Adrenal gland (tissue), 12 donors: ENCODE measurements around the gene ARHGEF25. TPM values are rescaled to one million over a fixed set of nuclear protein-coding genes. Genes with fewer than 3 reads are reported as not detected.

Source experiments
- DNase-seq, 7 donors: peaks; one replicate each; pipeline ENCODE4 v3.0.0-alpha.2; 2019 to 2020
- H3K27ac ChIP-seq, 5 donors: fragments of 200-600 bp; sonication (generic) in 4 of 5; 1 replicate in 3 of 5; 2 replicates in 2 of 5; pipeline versions ENCODE4 v1.5.1 to v1.8.0; 2016 to 2020; ENCODE audit warnings: mild to moderate bottlenecking in 1 of 5
- H3K27me3 ChIP-seq: fragments of 200-600 bp; 2 replicates; pipeline ENCODE4 v1.8.0; 2021
- H3K36me3 ChIP-seq, 2 donors: fragments of 200-600 bp; replicated peaks in 1 of 2; 1 replicate in 1 of 2; 2 replicates in 1 of 2; pipeline versions ENCODE4 v1.5.1 to v1.8.0; 2018 to 2022
- H3K4me1 ChIP-seq, 2 donors: fragments of 200-600 bp; replicated peaks in 1 of 2; 1 replicate in 1 of 2; 2 replicates in 1 of 2; pipeline versions ENCODE4 v1.5.1 to v1.8.0; 2018 to 2021
- H3K4me3 ChIP-seq, 4 donors: fragments of 200-600 bp; sonication (generic) in 3 of 4; one replicate each; pipeline ENCODE4 v1.5.1; 2016 to 2018
- H3K9me3 ChIP-seq, 3 donors: fragments of 200-600 bp; sonication (generic) in 1 of 3; replicated peaks in 1 of 3; 1 replicate in 2 of 3; 2 replicates in 1 of 3; pipeline versions ENCODE4 v1.5.1 to v1.8.0; 2016 to 2021
- CTCF ChIP-seq, 6 experiments: fragments of 450-650 bp in 4 of 6; fragments of 200-600 bp in 2 of 6; sonication (generic) in 1 of 6; IDR thresholded peaks; 1 replicate in 5 of 6; 2 replicates in 1 of 6; pipeline versions ENCODE4 v1.5.1 to v1.8.0; 2016 to 2021; ENCODE audit warnings: antibody characterized with exemption in 6 of 6, mild to moderate bottlenecking in 2 of 6, moderate library complexity in 1 of 6
- POLR2A ChIP-seq, 2 donors: fragments of 450-650 bp; IDR thresholded peaks; one replicate each; pipeline ENCODE4 v1.6.1; 2017; ENCODE audit warnings: antibody characterized with exemption in 2 of 2, mild to moderate bottlenecking in 2 of 2, moderate library complexity in 1 of 2
- WGBS, 4 donors: extraction: QIAGEN DNeasy Blood & Tissue Kit in 2 of 4; methylation state at CpG; one replicate each; pipeline versions ENCODE4 v1.1.5 to v1.1.7; 2013 to 2017; 5-methylcytosine and 5-hydroxymethylcytosine counted together
- intact Hi-C, 2 donors: fragments of 100-400 bp; cut with DNase I; formaldehyde crosslinking; loops; one replicate each; pipeline versions ENCODE4 v1.14.1 to v1.15.0; 2022 to 2023
- polyA plus RNA-seq, 3 donors: library from polyadenylated mRNA; stranded (reverse); fragments of 200-250 nt in 2 of 3; fragments of 350-450 nt in 1 of 3; fragmentation: Illumina TruSeq in 1 of 3; extraction: RNeasy Lipid Tissue Mini Kit (QIAGEN cat#74804) in 1 of 3; gene quantifications; one replicate each; pipeline ENCODE4 v1.2.3, GENCODE V29; 2013 to 2014
- total RNA-seq, 9 donors: library from RNA; depleted of rRNA in 4 of 9; stranded (reverse); fragments of >200 nt in 4 of 9; fragments of 120-200 nt in 1 of 9; fragmentation: NEBNext Ultra II Directional in 1 of 9; extraction: Animal tissue kit (Norgen Biotek cat#: 25700) in 1 of 9; gene quantifications; one replicate each; pipeline versions ENCODE4 v1.1.0 to v1.2.4, GENCODE V29; 2013 to 2023
- donor health status: healthy with polysubstance abuse.
- donor health status: Bipolar disorder and iron deficiency.
- donor health status: DM: yes; HTN: yes; CAD: no.
- donor health status: DM: no; HTN: no; CAD: no.
- donor health status: DM: no; HTN: no; CAD: no.
- donor health status: DM: yes; HTN: yes; CAD: no.

ARHGEF25 gene
- total and polyA plus RNA-seq, 12 donors, result 4.9 to 86.4 (median 9.9) TPM

DNA sequence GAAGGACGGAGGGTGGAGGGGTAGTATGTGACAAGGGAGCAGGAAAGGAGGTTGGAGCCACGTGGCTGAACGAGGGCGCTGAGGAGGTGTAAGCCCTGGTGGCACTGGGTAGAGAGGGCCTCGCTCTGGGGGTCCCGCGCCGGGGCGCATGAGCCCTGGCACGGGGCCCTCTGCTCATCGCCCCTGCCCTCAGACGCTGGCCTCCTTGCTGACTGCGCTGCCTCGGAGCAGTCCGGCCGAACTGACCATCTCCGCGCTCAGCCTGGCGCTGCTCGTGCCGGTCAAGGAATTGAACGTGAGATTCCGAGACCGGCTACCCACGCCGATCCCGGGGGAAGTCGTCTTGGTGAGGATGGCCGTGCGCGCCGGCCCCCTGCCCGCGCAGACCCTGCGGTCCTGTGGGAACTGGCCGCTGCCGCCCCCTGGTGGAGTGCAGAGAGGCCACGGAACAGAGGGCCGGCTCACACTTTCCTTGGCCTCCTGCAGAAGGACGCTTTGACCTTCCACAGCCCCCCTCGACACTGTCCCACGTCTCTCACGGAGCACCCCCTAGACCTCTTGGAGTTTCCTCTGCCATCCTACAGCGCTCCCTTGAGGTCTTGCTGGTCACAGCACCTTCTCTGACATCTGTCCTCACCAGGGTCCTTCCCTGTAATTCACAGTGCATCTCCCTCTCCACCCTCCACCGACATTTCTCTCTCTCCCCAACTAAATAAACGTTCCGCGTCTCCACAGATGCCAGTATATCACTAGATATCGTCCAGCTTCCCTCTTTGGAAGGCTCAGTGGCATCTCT is 10.5 kb downstream of the ARHGEF25 start:
- H3K4me1 ChIP-seq, result peaks cover 6 to 15% of the 10 kb centered on the region in 2 donors
- intact Hi-C loops, result loop anchor here (2.0 kb wide), 1 partner anchor 39 kb away; no protein-coding TSS in a partner anchor
- no peaks in the 10 kb centered on the region for H3K36me3 ChIP-seq
- H3K4me3 ChIP-seq, result peak overlapping the region in 1 of 4 donors; percentile 44
- peak; percentile 82 to 93 (median 92) for TF ChIP-seq CTCF (IDR thresholded peaks at IDR 0.05)
- no peak for TF ChIP-seq POLR2A (IDR thresholded peaks at IDR 0.05)
- H3K9me3 ChIP-seq, result no peaks in the 10 kb centered on the region
- no peak overlapping the region for H3K27ac ChIP-seq
- 2 to 3% (median 2%) methylated on average over 18 to 49 of the region's 49 CpGs for WGBS, 4 donors
- DNase-seq, result peak in 6 of 7 donors; percentile 47 to 65 (median 59)
- H3K27me3 ChIP-seq, result peaks cover 45% of the 10 kb centered on the region

DNA sequence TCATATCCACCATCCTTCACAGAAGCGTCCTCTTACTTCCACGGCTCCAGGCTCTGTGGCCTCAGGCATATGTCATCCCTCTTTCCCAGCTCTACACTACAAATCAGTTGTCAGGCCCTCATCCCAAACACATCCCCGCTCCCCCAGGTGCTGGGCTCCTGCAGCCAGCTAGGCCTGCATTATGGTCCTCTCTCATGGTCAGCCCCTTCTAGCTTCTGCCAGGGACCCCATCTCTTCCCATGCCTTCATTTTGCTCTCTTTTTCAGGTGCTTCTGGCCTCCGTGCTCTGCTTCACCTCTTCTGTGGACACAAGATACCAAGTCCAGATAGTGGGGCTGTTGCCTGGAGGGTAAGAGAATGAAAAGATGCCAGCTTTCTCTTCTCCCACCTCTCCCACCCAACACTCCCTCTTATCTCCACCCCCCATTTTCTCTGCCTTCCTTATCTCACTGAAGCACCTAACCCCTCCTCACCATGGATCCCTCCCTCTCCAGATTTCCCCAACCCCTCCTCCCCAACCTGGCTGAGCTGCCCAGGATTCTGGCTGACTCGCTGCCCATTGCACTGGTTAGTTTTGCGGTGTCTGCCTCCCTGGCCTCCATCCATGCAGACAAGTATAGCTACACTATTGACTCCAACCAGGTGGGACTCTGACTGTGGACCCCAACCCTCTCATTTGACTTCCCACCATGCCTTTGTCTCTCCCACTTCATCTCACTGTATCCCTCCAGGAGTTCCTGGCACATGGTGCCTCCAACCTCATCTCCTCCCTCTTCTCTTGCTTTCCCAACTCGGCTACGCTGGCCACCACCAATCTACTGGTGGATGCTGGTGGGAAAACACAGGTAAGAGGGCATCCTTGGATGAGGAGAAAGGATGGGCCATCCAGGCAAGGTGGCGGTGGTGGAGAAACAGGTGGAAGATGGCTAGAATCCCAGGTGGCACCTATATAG is 11.3 kb downstream of the ARHGEF25 start:
- Histone ChIP-seq H3K27ac (no peak overlapping the region), H3K27me3 (peaks cover 52% of the 10 kb centered on the region), H3K4me1 (peaks cover 6 to 17% of the 10 kb centered on the region in 2 donors), H3K9me3 (no peaks in the 10 kb centered on the region), H3K36me3 (no peaks in the 10 kb centered on the region), H3K4me3 (no peak overlapping the region)
- TF ChIP-seq CTCF (IDR thresholded peaks at IDR 0.05), result no peak
- no peak for TF ChIP-seq POLR2A (IDR thresholded peaks at IDR 0.05)
- peak in 1 of 7 donors; percentile 12 for DNase-seq
- 67 to 77% (median 70%) methylated on average over 9 of the region's 9 CpGs for WGBS, 4 donors
- intact Hi-C loops, result loop anchor here in 1 of 2 donors (2.0 kb wide), 1 partner anchor 40 kb away; no protein-coding TSS in a partner anchor

DNA sequence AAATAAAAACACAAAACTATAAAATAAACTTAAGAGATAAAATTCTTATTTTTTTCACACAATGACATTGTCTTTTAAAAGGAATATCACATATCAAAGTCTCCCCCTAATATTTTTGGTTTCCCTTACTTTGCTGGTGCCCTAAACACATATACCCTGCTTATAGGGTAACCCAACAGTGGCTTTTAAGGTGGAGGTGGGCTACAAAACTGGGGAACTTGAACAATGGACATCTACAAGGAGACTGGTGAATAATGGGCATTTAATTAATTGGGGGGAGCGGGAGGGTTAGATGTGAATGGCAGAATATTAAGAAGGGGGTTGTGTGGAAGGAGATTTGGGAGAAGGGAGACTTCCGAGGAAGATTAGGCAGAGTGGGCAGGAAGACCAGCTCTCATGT is 12.2 kb downstream of the ARHGEF25 start:
- Histone ChIP-seq H3K36me3 (no peaks in the 10 kb centered on the region), H3K27me3 (peaks cover 60% of the 10 kb centered on the region), H3K27ac (no peak overlapping the region), H3K4me1 (peaks cover 6 to 22% of the 10 kb centered on the region in 2 donors), H3K9me3 (no peaks in the 10 kb centered on the region), H3K4me3 (no peak overlapping the region)
- intact Hi-C loops, result loop anchor here in 1 of 2 donors (2.0 kb wide), 1 partner anchor 41 kb away; no protein-coding TSS in a partner anchor
- no peak for DNase-seq
- TF ChIP-seq CTCF (IDR thresholded peaks at IDR 0.05) (no peak), POLR2A (IDR thresholded peaks at IDR 0.05) (no peak)
- 55 to 80% (median 65%) methylated on average over 2 of the region's 2 CpGs for whole genome bisulfite sequencing, 4 donors
